ENCODE measurements around the gene ZFP62. TPM values are rescaled to one million over a fixed set of nuclear protein-coding genes. Genes with fewer than 3 reads are reported as not detected.

ZFP62 gene
- total and polyA plus RNA-seq, 2 of the 8 experiments (the other 6 are each of a cell fraction or from before 2014, with no cell fraction given) = 9.3 to 38.5 TPM

GRCh38 chr5:180870276-180871068 is 9.4 kb upstream of the ZFP62 start:
- WGBS, 2 experiments (ENCODE audit: extremely low coverage in 1 of 2, insufficient coverage in 1 of 2, insufficient read length in 1 of 2, insufficient replicate concordance in 2 of 2, low coverage in 1 of 2, low lambda C conversion rate in 2 of 2, missing lambda C conversion rate in 1 of 2) = 85% methylated on average over 16 of the region's 16 CpGs; no CpG with 5 or more reads in 1 of the 2 experiments
- Histone ChIP-seq H2BK20ac (ENCODE audit: low read length) (no peak overlapping the region), H3K9ac (replicated peaks in 1 of 4; ENCODE audit: extremely low read depth in 1 of 4, low read depth in 3 of 4, low read length in 3 of 4) (no peak overlapping the region), H2AFZ (ENCODE audit: low read length) (no peak overlapping the region), H4K91ac (replicated peaks; ENCODE audit: insufficient read length, low read length) (no peak overlapping the region), H3K4me3 (ENCODE audit: extremely low read depth in 1 of 4, insufficient read depth in 2 of 4, low read depth in 3 of 4, low read length in 4 of 4) (no peak overlapping the region), H3K27ac (ENCODE audit: low read depth, low read length) (no peak overlapping the region), H2BK12ac (ENCODE audit: low read depth, low read length) (no peak overlapping the region), H3K4me1 (replicated peaks in 1 of 4; ENCODE audit: control insufficient read depth in 3 of 4, insufficient read depth in 4 of 4, low read length in 3 of 4) (no peaks in the 10 kb centered on the region; a peak in 1 of 7 replicates), H3K9me3 (ENCODE audit: insufficient read depth in 2 of 2, low read depth in 1 of 2, low read length in 1 of 2) (no peaks in the 10 kb centered on the region), H3K23ac (ENCODE audit: insufficient read length) (no peak overlapping the region), H3K79me2 (ENCODE audit: control insufficient read depth in 1 of 2, insufficient read depth in 2 of 2, low read length in 2 of 2) (no peaks in the 10 kb centered on the region), H3K27me3 (replicated peaks in 1 of 4; ENCODE audit: control insufficient read depth in 3 of 4, extremely low read depth in 1 of 4, insufficient read depth in 3 of 4, low read length in 3 of 4) (no peaks in the 10 kb centered on the region), H3K18ac (ENCODE audit: extremely low read depth, low read length) (no peak overlapping the region), H3K79me1 (ENCODE audit: low read depth, low read length) (no peaks in the 10 kb centered on the region), H3K4ac (replicated peaks; ENCODE audit: insufficient read length, low read depth, low read length) (no peak overlapping the region), H4K8ac (ENCODE audit: extremely low read depth, insufficient read depth, low read length) (no peak overlapping the region), H2BK120ac (replicated peaks; ENCODE audit: low read depth, low read length) (no peak overlapping the region), H2BK5ac (ENCODE audit: low read depth, low read length) (no peak overlapping the region), H3K4me2 (ENCODE audit: insufficient read depth in 1 of 2, low read depth in 2 of 2, low read length in 2 of 2) (no peak overlapping the region), H2AK5ac (ENCODE audit: low read depth, low read length) (no peak overlapping the region), H4K20me1 (replicated peaks in 1 of 2; ENCODE audit: control insufficient read depth in 1 of 2, insufficient read depth in 2 of 2, low read length in 2 of 2) (no peaks in the 10 kb centered on the region), H3K23me2 (ENCODE audit: low read depth, low read length) (no peaks in the 10 kb centered on the region), H3K36me3 (ENCODE audit: control insufficient read depth in 2 of 4, insufficient read depth in 4 of 4, low read length in 3 of 4) (no peaks in the 10 kb centered on the region), H3K56ac (replicated peaks; ENCODE audit: insufficient read length, low read depth, low read length) (no peak overlapping the region), H4K5ac (ENCODE audit: insufficient read length, low read depth, low read length) (no peak overlapping the region), H2BK15ac (ENCODE audit: low read length) (no peak overlapping the region), H3K14ac (ENCODE audit: insufficient read length) (no peak overlapping the region)
- DNase-seq (ENCODE audit: low read depth in 1 of 2, low spot score in 2 of 2) = no peak
- FAIRE-seq = no peak
- ChIA-PET POLR2A (ENCODE audit: partially characterized antibody) (no interaction called here), CTCF (ENCODE audit: partially characterized antibody) (interaction anchor here (0.7 to 3.6 kb wide), 12 partner anchors 13 to 318 kb away, joined by 3 to 14 read pairs (median 4); no protein-coding TSS in a partner anchor)
- TF ChIP-seq CTBP2 (IDR thresholded peaks at IDR 0.05; ENCODE audit: borderline replicate concordance, insufficient read depth, insufficient read length, low read length) (no peak), SIRT6 (IDR thresholded peaks at IDR 0.05; ENCODE audit: low read length) (no peak), RNF2 (IDR thresholded peaks at IDR 0.05; ENCODE audit: borderline replicate concordance, low read depth, low read length, missing control alignments, poor library complexity, severe bottlenecking) (no peak), RBBP5 (IDR thresholded peaks at IDR 0.05; ENCODE audit: borderline replicate concordance, low read depth, low read length) (no peak), ATF3 (IDR thresholded peaks at IDR 0.05; ENCODE audit: insufficient read depth, low read depth, low read length) (no peak), HDAC2 (IDR thresholded peaks at IDR 0.05; ENCODE audit: borderline replicate concordance in 1 of 2, low read depth in 2 of 2, low read length in 2 of 2) (no peak), POLR2A (IDR thresholded peaks at IDR 0.05; ENCODE audit: control extremely low read depth in 1 of 2, low read depth in 2 of 2, low read length in 2 of 2) (no peak), MAFK (IDR thresholded peaks at IDR 0.05; ENCODE audit: low read depth, low read length) (no peak), KDM1A (IDR thresholded peaks at IDR 0.05; ENCODE audit: borderline replicate concordance, low read length) (no peak), KDM4A (IDR thresholded peaks at IDR 0.05; ENCODE audit: low read depth, low read length, severe bottlenecking) (no peak), TBP (IDR thresholded peaks at IDR 0.05; ENCODE audit: low read depth, low read length) (no peak)

Data from H1 (cell line).